IMR-90 (cell line): ENCODE results near the gene IRS2. TPM values are rescaled to one million over a fixed set of nuclear protein-coding genes. Genes with fewer than 3 reads are reported as not detected.

ENCODE experiments used
- ATAC-seq: fragments of 200-7000 bp; cut with Tn5 transposase; 2 replicates; pipeline ENCODE4 v1.9.1; 2020; ENCODE audit warnings: low read depth, mild to moderate bottlenecking, moderate library complexity
- BruUV-seq: library from RNA; stranded (reverse); fragments of 400-500 nt; replicated peaks from 2 replicates; lab custom pipeline; 2021; lab: Mats Ljungman, UMichigan
- CTCF ChIA-PET: fragments of 300-600 bp; formaldehyde crosslinking; extraction: SDS; loops from one replicate; lab custom pipeline; 2021; ENCODE audit warnings: antibody characterized with exemption; lab: Yijun Ruan, JAX
- POLR2A ChIA-PET: fragments of 300-600 bp; sonication (Branson Sonifier 250); formaldehyde crosslinking; loops from one replicate; lab custom pipeline; 2022; ENCODE audit warnings: antibody characterized with exemption; ENCODE audit not compliant: unreplicated experiment; lab: Charles Lee
- DNase-seq: peaks from one replicate; pipeline ENCODE4 v3.0.0; 2013
- H2AFZ ChIP-seq: replicated peaks from 2 replicates; pipeline ENCODE3; 2013; ENCODE audit warnings: low read length, mild to moderate bottlenecking; ENCODE audit not compliant: poor library complexity
- H2AK5ac ChIP-seq: 2 replicates; pipeline ENCODE4 v1.6.1; 2013; ENCODE audit warnings: low read depth, low read length, inconsistent platforms
- H2AK9ac ChIP-seq: replicated peaks from 2 replicates; pipeline ENCODE3; 2013; ENCODE audit warnings: mild to moderate bottlenecking, low read depth, low read length, moderate library complexity; ENCODE audit not compliant: poor library complexity
- H2BK120ac ChIP-seq: 2 replicates; pipeline ENCODE4 v1.6.1; 2013; ENCODE audit warnings: low read depth, low read length, inconsistent platforms
- H2BK15ac ChIP-seq: 3 replicates; pipeline ENCODE4 v1.6.1; 2013; ENCODE audit warnings: low read depth, low read length, inconsistent platforms
- H2BK20ac ChIP-seq: 2 replicates; pipeline ENCODE4 v1.6.1; 2013; ENCODE audit warnings: low read depth, mild to moderate bottlenecking, inconsistent platforms, low read length, moderate library complexity
- H2BK5ac ChIP-seq: 2 replicates; pipeline ENCODE4 v1.6.1; 2013; ENCODE audit warnings: mild to moderate bottlenecking, low read depth, low read length, inconsistent platforms; ENCODE audit not compliant: poor library complexity, severe bottlenecking
- H3K14ac ChIP-seq: replicated peaks from 2 replicates; pipeline ENCODE4 v1.6.1; 2013; ENCODE audit warnings: low read depth, low read length, inconsistent platforms
- H3K18ac ChIP-seq: 2 replicates; pipeline ENCODE4 v1.6.1; 2013; ENCODE audit warnings: low read depth, low read length, control low read depth
- H3K23ac ChIP-seq: 2 replicates; pipeline ENCODE4 v1.6.1; 2013; ENCODE audit warnings: low read depth, low read length, inconsistent platforms
- H3K27ac ChIP-seq: 2 replicates; pipeline ENCODE4 v1.5.1; 2013; ENCODE audit warnings: mild to moderate bottlenecking, control low read depth, low read length; ENCODE audit not compliant: insufficient read depth
- H3K27me3 ChIP-seq: 2 replicates; pipeline ENCODE4 v1.6.1; 2013; ENCODE audit warnings: low read length; ENCODE audit not compliant: control insufficient read depth, insufficient read depth
- H3K36me3 ChIP-seq: 2 replicates; pipeline ENCODE4 v1.6.1; 2013; ENCODE audit warnings: low read length, mixed read lengths; ENCODE audit not compliant: control insufficient read depth, insufficient read depth
- H3K4ac ChIP-seq: 2 replicates; pipeline ENCODE4 v1.6.1; 2013; ENCODE audit warnings: low read depth, low read length, inconsistent platforms
- H3K4me1 ChIP-seq: 2 replicates; pipeline ENCODE4 v1.6.1; 2013; ENCODE audit warnings: low read length, mixed read lengths; ENCODE audit not compliant: control insufficient read depth, insufficient read depth
- H3K4me2 ChIP-seq: 2 replicates; pipeline ENCODE4 v1.6.1; 2013; ENCODE audit warnings: low read depth, mild to moderate bottlenecking, control low read depth, low read length, moderate library complexity
- H3K4me3 ChIP-seq: 2 replicates; pipeline ENCODE4 v1.5.1; 2013; ENCODE audit warnings: low read depth, mild to moderate bottlenecking, control low read depth, low read length, moderate library complexity; ENCODE audit not compliant: insufficient read depth
- H3K56ac ChIP-seq: 2 replicates; pipeline ENCODE4 v1.6.1; 2013; ENCODE audit warnings: low read length, inconsistent platforms; ENCODE audit not compliant: insufficient read depth; ENCODE audit errors: extremely low read depth
- H3K79me1 ChIP-seq, 2 experiments: 2 replicates each; pipeline ENCODE4 v1.6.1; 2013; ENCODE audit warnings: low read length in 2 of 2, inconsistent platforms in 1 of 2, low read depth in 1 of 2
- H3K9ac ChIP-seq: 2 replicates; pipeline ENCODE4 v1.6.1; 2013; ENCODE audit warnings: low read depth, low read length, control low read depth
- H3K9me1 ChIP-seq: 2 replicates; pipeline ENCODE4 v1.6.1; 2013; ENCODE audit warnings: low read length, inconsistent platforms; ENCODE audit not compliant: insufficient read depth
- H3K9me3 ChIP-seq: 2 replicates; pipeline ENCODE4 v1.6.1; 2013; ENCODE audit warnings: low read length; ENCODE audit not compliant: control insufficient read depth, insufficient read depth
- H4K20me1 ChIP-seq: 2 replicates; pipeline ENCODE4 v1.6.1; 2013; ENCODE audit warnings: low read length, inconsistent platforms; ENCODE audit not compliant: insufficient read depth
- H4K5ac ChIP-seq: 2 replicates; pipeline ENCODE4 v1.6.1; 2013; ENCODE audit warnings: mild to moderate bottlenecking, low read depth, low read length, control low read depth
- H4K8ac ChIP-seq, 2 experiments: 2 replicates each; pipeline ENCODE4 v1.6.1; 2013; ENCODE audit warnings: low read depth in 2 of 2, low read length in 2 of 2, control low read depth in 1 of 2, inconsistent platforms in 1 of 2
- H4K91ac ChIP-seq: 2 replicates; pipeline ENCODE4 v1.6.1; 2013; ENCODE audit warnings: low read depth, low read length, inconsistent platforms; ENCODE audit not compliant: insufficient read depth
- CEBPB ChIP-seq: IDR thresholded peaks from 2 replicates; pipeline ENCODE4 v1.6.1; 2012; ENCODE audit warnings: low read depth, low read length, improper control_type of control experiment
- NFE2L2 ChIP-seq: fragments of 150-350 bp; IDR thresholded peaks from 2 replicates; pipeline ENCODE4 v1.6.1; 2016; ENCODE audit warnings: low read depth, mild to moderate bottlenecking, low read length
- POLR2A ChIP-seq: IDR thresholded peaks from 2 replicates; pipeline ENCODE4 v1.6.1; 2012; ENCODE audit warnings: mild to moderate bottlenecking, low read depth, low read length
- SMC3 ChIP-seq: fragments of 150-350 bp; IDR thresholded peaks from 2 replicates; pipeline ENCODE4 v1.6.1; 2016; ENCODE audit warnings: low read depth, mild to moderate bottlenecking, antibody characterized with exemption, low read length, moderate library complexity
- WGBS, 2 experiments: methylation state at CpG; one replicate each; pipeline versions ENCODE4 v1.1.5 to v1.1.7; 2013; ENCODE audit warnings: missing lambda C conversion rate in 2 of 2; ENCODE audit not compliant: insufficient read length in 1 of 2; ENCODE audit errors: extremely low coverage in 2 of 2; 5-methylcytosine and 5-hydroxymethylcytosine counted together
- dilution Hi-C: fragments of 300-500 bp; cut with HindIII; formaldehyde crosslinking; loops from one replicate; pipeline ENCODE4 v1.14.3; 2018; ENCODE audit warnings: low sequenced_read_pairs; ENCODE audit not compliant: unreplicated experiment
- in situ Hi-C: fragments of 300-500 bp; cut with MboI; formaldehyde crosslinking; loops from 3 replicates; pipeline ENCODE4 v1.14.3; 2019; ENCODE audit warnings: low sequenced_read_pairs, inconsistent platforms, mixed read lengths
- intact Hi-C: fragments of 100-400 bp; cut with micrococcal nuclease; formaldehyde crosslinking; loops from 2 replicates; pipeline ENCODE4 v1.10.0; 2022
- polyA plus RNA-seq, 3 experiments: library from polyadenylated mRNA; depleted of rRNA; stranded (reverse); fragments of >200 nt; gene quantifications; 2 replicates each; pipeline ENCODE4 v1.2.3, GENCODE V29; 2012; ENCODE audit warnings: low replicate concordance in 1 of 3
- total RNA-seq: library from RNA; depleted of rRNA; stranded (reverse); fragments of >200 nt; gene quantifications from 2 replicates; pipeline ENCODE4 v1.2.3, GENCODE V29; 2012

The IRS2 gene
- total and polyA plus RNA-seq, 2 of the 4 experiments (the other 2 are of a cell fraction), result 0.36 to 1.4 TPM

GRCh38 chr13:109812382-109812781 is 26.0 kb upstream of the IRS2 start:
- dilution Hi-C loops, result no loop called here
- POLR2A ChIA-PET, result no interaction called here

More at GRCh38 chr13:109812382-109812781, 26.0 kb upstream of the IRS2 start:
- Histone ChIP-seq H4K8ac (no peak overlapping the region), H3K79me1 (no peaks in the 10 kb centered on the region), H3K4me3 (no peak overlapping the region), H4K91ac (no peak overlapping the region), H4K20me1 (no peaks in the 10 kb centered on the region), H3K36me3 (no peaks in the 10 kb centered on the region), H3K4me1 (peaks cover 1% of the 10 kb centered on the region; the same call in 1 of the 2 replicates), H4K5ac (no peak overlapping the region), H3K9me1 (peaks cover 4% of the 10 kb centered on the region; the same call in 1 of the 2 replicates), H3K27ac (no peak overlapping the region), H2BK20ac (no peak overlapping the region), H2BK120ac (no peak overlapping the region), H3K9me3 (no peaks in the 10 kb centered on the region), H3K56ac (no peak overlapping the region), H2AK5ac (no peak overlapping the region), H2AFZ (no peak overlapping the region), H2AK9ac (no peak overlapping the region), H2BK15ac (no peak overlapping the region), H2BK5ac (no peak overlapping the region), H3K18ac (no peak overlapping the region), H3K27me3 (peaks cover 17% of the 10 kb centered on the region), H3K14ac (no peak overlapping the region), H3K9ac (no peak overlapping the region), H3K23ac (no peak overlapping the region), H3K4ac (no peak overlapping the region), H3K4me2 (no peak overlapping the region)
- TF ChIP-seq CEBPB (no peak), NFE2L2 (no peak), POLR2A (no peak), SMC3 (no peak)
- WGBS, 2 experiments, result 94% methylated on average over 3 of the region's 8 CpGs; no CpG with 5 or more reads in 1 of the 2 experiments
- DNase-seq, result no peak
- CTCF ChIA-PET, result no interaction called here
- intact Hi-C loops, result no loop called here
- BruUV-seq, result no TSS peak
- ATAC-seq, result no peak
- in situ Hi-C loops, result no loop called here
